HG03354 (cell line): ENCODE results near the gene GULP1.

Source experiments
- ATAC-seq: cut with Tn5 transposase; IDR thresholded peaks from one replicate; pipeline ENCODE4 v1.9.1; 2021; ENCODE audit warnings: mild to moderate bottlenecking; ENCODE audit not compliant: unreplicated experiment, poor library complexity, severe bottlenecking

GULP1 gene

DNA sequence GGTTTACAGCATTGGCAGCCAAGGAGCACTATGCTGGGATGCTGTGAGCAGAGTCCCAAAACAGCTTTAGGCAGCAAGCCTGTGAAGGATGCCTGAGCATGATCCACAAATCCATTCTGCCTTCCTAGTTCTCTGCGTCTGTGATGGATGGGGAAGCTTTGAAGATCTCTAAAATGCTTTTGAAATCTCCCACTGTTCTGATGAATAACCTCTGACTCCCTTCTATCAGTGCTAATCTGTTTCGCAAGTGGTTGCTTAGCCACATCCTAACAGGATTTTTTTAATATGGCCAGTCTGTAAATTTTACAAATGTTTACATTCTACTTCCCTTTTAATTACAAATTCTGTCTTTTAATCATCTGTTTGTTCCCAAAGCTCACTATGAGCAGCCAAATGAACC, 319.2 kb downstream of the GULP1 start:
- no peak for ATAC-seq

DNA sequence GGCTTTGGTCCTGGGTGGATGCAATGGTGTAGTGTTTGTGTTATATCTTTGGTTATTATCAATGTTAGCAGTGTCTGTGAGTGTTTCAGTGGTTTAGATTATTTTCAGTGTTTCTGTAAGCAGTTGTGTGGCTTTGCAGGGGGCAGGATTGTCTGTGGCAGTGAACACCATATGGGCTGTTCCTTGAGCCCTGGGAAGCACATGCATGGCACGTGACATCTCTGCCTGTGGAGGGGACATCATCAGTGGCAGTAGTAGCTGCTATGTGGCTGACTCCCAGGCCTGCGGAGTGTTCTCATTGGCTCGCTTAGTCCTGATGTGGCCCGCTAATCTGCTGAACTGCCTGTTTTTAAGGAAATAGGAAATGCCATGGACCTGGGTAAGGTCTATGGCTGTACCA, 327.5 kb downstream of the GULP1 start:
- ATAC-seq = no peak

DNA sequence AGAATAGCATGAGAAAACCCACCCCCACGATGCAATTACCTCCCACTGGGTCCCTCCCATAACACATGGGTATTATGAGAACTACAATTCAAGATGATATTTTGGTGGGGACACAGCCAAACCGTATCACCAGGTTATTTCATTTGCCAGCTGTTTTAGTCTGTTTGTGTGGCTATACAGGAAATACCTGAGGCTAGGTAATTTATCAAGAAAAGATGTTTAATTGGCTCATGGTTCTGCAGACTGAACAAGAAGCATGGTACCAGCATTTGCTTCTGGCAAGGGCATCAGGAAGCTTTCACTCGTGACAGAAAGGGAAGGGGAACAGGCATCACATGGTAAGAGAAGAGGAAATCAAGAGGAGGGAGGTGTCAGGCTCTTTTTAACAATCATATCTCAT, 329.2 kb downstream of the GULP1 start:
- no peak for ATAC-seq

- ATAC-seq = no peak
These were observed 331.1 kb downstream of the GULP1 start for GRCh38 chr2:188622601-188623260.

DNA sequence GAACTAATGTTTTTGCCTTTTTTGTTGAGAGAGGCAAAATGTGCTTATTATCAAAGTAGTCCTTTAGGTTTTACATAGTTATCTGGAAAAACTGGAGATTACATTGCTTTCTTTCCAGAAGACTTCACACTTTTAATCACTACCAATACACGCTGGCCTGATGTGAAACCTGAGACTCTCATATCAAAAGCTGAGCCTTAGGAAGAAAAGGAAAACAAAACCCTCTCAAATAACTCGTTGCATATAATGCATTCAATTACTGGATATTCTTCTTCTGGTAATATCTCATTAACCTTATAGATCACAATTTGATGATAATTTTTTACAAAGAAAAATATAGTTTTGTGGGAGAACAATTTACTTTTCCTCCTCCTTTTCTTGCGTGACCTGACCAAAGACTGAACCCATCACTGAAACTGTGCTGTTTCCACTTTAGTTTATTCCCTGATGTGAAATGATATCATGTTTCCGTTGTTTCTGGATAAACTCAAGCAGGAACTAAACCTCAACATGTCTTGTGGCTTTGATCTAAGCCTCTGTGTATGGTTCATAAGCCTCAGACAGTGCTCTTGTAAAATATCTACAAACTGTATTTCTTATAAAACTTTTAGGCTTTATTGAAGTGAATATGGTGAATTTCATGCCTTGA, 332.4 kb downstream of the GULP1 start:
- no peak for ATAC-seq

DNA sequence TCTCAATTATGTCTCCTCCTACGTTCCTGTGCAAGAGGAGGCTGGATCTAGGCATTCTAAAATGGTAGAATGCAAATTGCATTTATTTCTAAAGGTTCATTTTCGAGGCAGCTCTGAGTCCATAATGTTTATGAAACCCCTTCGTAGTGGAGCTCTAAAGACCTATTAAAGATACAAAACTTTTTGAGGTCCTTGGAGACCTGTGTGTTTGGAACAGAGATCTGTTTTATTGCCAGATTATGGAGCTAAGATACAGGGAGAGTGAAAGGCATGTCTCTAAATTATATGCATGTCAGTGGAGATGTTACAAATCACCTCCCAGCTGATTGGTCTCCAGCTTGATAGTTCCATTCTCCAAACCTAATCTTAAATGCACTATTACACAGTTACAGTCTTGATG, 335.8 kb downstream of the GULP1 start:
- ATAC-seq = no peak

DNA sequence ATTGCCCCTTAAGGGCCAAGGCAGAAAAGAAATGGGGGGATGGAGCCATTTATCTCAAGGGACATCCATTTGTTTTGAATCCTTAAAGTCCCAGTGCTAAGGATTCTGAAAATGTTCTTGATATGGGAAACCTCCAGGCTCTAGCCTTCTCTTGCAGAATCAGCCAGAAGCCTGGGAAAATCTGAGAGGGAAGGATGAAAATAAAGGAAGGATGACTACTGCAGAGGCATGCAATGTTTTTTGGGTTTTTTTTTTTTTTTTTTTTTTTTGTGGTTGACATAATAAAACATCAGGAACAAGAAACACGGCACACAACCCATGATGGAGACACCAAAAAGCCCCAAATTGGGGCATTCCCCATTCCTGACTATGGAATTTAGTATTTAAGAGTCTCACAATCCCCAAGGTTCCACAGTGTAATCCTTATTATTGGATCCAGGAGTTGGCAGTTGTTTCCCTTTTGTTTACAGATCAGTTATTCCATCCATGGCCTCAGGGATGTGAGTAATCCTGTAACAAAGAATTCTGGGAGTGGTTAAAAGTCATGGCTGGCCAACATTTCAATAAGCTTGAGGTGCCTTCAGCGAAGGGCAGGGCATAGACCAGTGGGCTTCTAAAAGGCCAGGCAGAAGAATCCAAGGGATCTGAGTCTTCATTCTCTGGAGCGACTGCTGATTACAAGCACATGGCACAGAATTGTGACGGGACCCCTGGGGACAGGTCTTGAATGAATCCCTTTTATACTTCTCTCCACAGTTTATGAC, 337.5 kb downstream of the GULP1 start:
- no peak for ATAC-seq

- no peak for ATAC-seq
These were observed 338.3 kb downstream of the GULP1 start for GRCh38 chr2:188629753-188630527.

DNA sequence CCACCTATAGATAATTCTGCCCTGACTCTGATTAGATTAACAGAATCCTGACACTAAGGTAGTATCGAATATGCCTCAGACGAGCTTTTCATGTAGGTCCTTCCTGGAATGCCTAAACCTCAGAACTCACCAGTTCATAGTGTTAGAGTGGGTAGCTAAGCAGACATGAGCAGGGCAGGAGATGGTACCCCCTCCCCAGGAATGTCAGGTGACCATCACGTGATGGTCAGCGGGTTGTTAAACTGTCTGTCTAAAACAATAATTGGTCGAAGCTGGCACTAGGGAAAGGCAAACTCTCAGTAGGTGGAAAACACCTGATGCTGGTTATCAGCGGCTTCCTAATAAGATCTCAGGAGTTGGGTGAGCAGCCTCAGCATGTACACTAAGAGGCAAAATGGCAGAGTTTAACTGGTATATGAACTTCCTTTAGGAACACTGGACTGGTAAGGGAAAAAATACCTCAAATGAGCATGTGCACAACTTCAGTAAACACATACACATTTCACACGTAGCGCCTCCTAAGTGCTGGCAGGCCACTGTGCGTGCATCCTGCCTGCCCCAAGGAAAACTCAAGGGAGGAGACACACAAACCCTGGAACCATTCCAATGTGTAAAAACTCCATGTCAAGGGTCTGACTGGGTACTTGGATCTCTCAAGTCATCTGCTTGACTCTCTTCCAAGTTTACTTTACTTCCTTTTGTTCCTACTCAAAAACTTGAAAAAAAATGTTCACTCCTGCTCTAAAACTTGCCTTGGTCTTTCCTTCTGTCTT, 339.5 kb downstream of the GULP1 start:
- ATAC-seq = no peak

- ATAC-seq = no peak
These were observed 343.0 kb downstream of the GULP1 start for GRCh38 chr2:188634656-188635055.
